ENCODE measurements around the gene DRICH1. TPM values are rescaled to one million over a fixed set of nuclear protein-coding genes. Genes with fewer than 3 reads are reported as not detected.

The DRICH1 gene
- polyA plus RNA-seq, 1 of the 3 experiments (the other 2 are of a cell fraction): 0.21 TPM

DNA sequence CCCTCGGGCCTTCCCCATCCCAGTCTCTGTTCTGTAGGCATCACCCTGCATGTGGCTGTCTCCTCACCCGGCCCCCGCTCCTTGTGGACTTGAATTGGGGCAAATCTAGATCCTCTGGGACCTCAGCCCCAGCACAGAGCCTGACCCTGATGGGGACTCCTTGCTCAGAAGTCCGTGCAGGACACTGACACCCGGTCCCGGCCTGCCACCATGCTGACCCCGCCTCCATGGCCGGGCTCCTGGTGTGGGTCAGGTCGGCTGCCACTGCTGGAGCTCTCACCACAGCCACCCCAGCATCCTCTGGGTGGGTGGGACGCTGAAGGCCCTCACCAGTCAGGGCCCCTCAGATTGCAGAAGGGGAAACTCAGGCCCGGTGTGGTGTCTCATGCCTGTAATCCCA is 53.8 kb downstream of the DRICH1 start:
- H3F3A ChIP-seq (replicated peaks; ENCODE audit: insufficient read depth): no peaks in the 10 kb centered on the region
- H3K79me2 ChIP-seq (ENCODE audit: insufficient read depth): no peaks in the 10 kb centered on the region
- H3K27me3 ChIP-seq (ENCODE audit: insufficient read depth): no peaks in the 10 kb centered on the region
- TF ChIP-seq FOSL2 (IDR thresholded peaks at IDR 0.05; ENCODE audit: borderline replicate concordance, low read depth) (no peak), GATA2 (CRISPR knock-in tag; IDR thresholded peaks at IDR 0.05) (no peak), TEAD4 (IDR thresholded peaks at IDR 0.05; ENCODE audit: borderline replicate concordance, insufficient read depth) (no peak), CHD2 (IDR thresholded peaks at IDR 0.05; ENCODE audit: low read length, partially characterized antibody) (no peak), SIN3A (IDR thresholded peaks at IDR 0.05; ENCODE audit: borderline replicate concordance, low read depth, low read length) (no peak), ELF1 (IDR thresholded peaks at IDR 0.05) (no peak), USF1 (IDR thresholded peaks at IDR 0.05; ENCODE audit: borderline replicate concordance, low read depth) (no peak), EP300 (IDR thresholded peaks at IDR 0.05; ENCODE audit: borderline replicate concordance in 1 of 2, low read depth in 1 of 2, low read length in 1 of 2) (no peak)
- no peaks in the 10 kb centered on the region for H4K20me1 ChIP-seq (ENCODE audit: insufficient read depth)
- no peaks in the 10 kb centered on the region for H3K36me3 ChIP-seq (replicated peaks in 1 of 2; ENCODE audit: control insufficient read depth in 1 of 2, insufficient read depth in 2 of 2, low read length in 1 of 2)
- no peak overlapping the region for H2AFZ ChIP-seq (ENCODE audit: low read depth)
- CTCF ChIA-PET: interaction anchor here (2.1 to 6.2 kb wide), 2 partner anchors 13 to 193 kb away, joined by 7 to 38 read pairs; no protein-coding TSS in a partner anchor
- H3K4me1 ChIP-seq (ENCODE audit: control insufficient read depth in 1 of 2, insufficient read depth in 2 of 2, low read depth in 1 of 2, low read length in 1 of 2): no peaks in the 10 kb centered on the region
- DNase-seq: no peak
- no peak overlapping the region for H3K27ac ChIP-seq (ENCODE audit: low read depth in 2 of 2, low read length in 1 of 2)
- H3K4me2 ChIP-seq: no peak overlapping the region
- no peaks in the 10 kb centered on the region for H3K9me3 ChIP-seq
- POLR2A ChIA-PET: no interaction called here
- H3K4me3 ChIP-seq (ENCODE audit: low read depth in 2 of 2, low read length in 1 of 2): no peak overlapping the region
- 75% methylated on average over 7 of the region's 11 CpGs for WGBS (ENCODE audit: low lambda C conversion rate)
- no peaks in the 10 kb centered on the region for H3K9me2 ChIP-seq
- no peak overlapping the region for H3K9ac ChIP-seq

- Histone ChIP-seq H3K4me2 (no peak overlapping the region), H3K4me1 (ENCODE audit: control insufficient read depth in 1 of 2, insufficient read depth in 2 of 2, low read depth in 1 of 2, low read length in 1 of 2) (no peaks in the 10 kb centered on the region), H3K9ac (no peak overlapping the region), H2AFZ (ENCODE audit: low read depth) (no peak overlapping the region), H3K27ac (ENCODE audit: low read depth in 2 of 2, low read length in 1 of 2) (no peak overlapping the region), H3F3A (replicated peaks; ENCODE audit: insufficient read depth) (no peaks in the 10 kb centered on the region), H3K27me3 (ENCODE audit: insufficient read depth) (no peaks in the 10 kb centered on the region), H3K9me2 (no peaks in the 10 kb centered on the region), H4K20me1 (ENCODE audit: insufficient read depth) (no peaks in the 10 kb centered on the region), H3K9me3 (no peaks in the 10 kb centered on the region), H3K36me3 (replicated peaks in 1 of 2; ENCODE audit: control insufficient read depth in 1 of 2, insufficient read depth in 2 of 2, low read length in 1 of 2) (no peaks in the 10 kb centered on the region), H3K79me2 (ENCODE audit: insufficient read depth) (no peaks in the 10 kb centered on the region), H3K4me3 (ENCODE audit: low read depth in 2 of 2, low read length in 1 of 2) (no peak overlapping the region)
- WGBS (ENCODE audit: low lambda C conversion rate): 62% methylated on average over 5 of the region's 5 CpGs
- TF ChIP-seq JUND (IDR thresholded peaks at IDR 0.05): no peak
- TF ChIP-seq GATA2 (CRISPR knock-in tag; IDR thresholded peaks at IDR 0.05): no peak
- TF ChIP-seq RFX5 (IDR thresholded peaks at IDR 0.05; ENCODE audit: low read length): no peak
- TF ChIP-seq RAD21 (IDR thresholded peaks at IDR 0.05; ENCODE audit: low read length): no peak
- no peak for TF ChIP-seq POLR2AphosphoS5 (IDR thresholded peaks at IDR 0.05; ENCODE audit: low read depth, low read length)
- no peak for TF ChIP-seq EZH2phosphoT487 (IDR thresholded peaks at IDR 0.05; ENCODE audit: borderline replicate concordance, low read depth)
- no peak for TF ChIP-seq NFIC (IDR thresholded peaks at IDR 0.05; ENCODE audit: borderline replicate concordance)
- TF ChIP-seq, protein P1, sequence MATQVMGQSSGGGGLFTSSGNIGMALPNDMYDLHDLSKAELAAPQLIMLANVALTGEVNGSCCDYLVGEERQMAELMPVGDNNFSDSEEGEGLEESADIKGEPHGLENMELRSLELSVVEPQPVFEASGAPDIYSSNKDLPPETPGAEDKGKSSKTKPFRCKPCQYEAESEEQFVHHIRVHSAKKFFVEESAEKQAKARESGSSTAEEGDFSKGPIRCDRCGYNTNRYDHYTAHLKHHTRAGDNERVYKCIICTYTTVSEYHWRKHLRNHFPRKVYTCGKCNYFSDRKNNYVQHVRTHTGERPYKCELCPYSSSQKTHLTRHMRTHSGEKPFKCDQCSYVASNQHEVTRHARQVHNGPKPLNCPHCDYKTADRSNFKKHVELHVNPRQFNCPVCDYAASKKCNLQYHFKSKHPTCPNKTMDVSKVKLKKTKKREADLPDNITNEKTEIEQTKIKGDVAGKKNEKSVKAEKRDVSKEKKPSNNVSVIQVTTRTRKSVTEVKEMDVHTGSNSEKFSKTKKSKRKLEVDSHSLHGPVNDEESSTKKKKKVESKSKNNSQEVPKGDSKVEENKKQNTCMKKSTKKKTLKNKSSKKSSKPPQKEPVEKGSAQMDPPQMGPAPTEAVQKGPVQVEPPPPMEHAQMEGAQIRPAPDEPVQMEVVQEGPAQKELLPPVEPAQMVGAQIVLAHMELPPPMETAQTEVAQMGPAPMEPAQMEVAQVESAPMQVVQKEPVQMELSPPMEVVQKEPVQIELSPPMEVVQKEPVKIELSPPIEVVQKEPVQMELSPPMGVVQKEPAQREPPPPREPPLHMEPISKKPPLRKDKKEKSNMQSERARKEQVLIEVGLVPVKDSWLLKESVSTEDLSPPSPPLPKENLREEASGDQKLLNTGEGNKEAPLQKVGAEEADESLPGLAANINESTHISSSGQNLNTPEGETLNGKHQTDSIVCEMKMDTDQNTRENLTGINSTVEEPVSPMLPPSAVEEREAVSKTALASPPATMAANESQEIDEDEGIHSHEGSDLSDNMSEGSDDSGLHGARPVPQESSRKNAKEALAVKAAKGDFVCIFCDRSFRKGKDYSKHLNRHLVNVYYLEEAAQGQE (IDR thresholded peaks at IDR 0.05; ENCODE audit: low read depth, low read length): no peak
- DNase-seq: no peak
- POLR2A ChIA-PET: no interaction called here
- CTCF ChIA-PET: interaction anchor here (1.3 to 2.1 kb wide), 3 partner anchors 14 to 273 kb away, joined by 3 to 7 read pairs (median 6); no protein-coding TSS in a partner anchor
Observed at GRCh38 chr22:23576681-23577080, 55.4 kb downstream of the DRICH1 start.
